ENCODE results near the gene GLP2R.

- TF ChIP-seq GATA2 (IDR thresholded peaks at IDR 0.05; ENCODE audit: low read depth, low read length) (no peak), GATA3 (IDR thresholded peaks at IDR 0.05; ENCODE audit: low read depth, low read length) (no peak)
Measured at GRCh38 chr17:9912121-9913099, 86.7 kb downstream of the GLP2R start.
